Epithelial cell of alveolus of lung (primary cell): ENCODE measurements around the gene TMEM187. TPM values are rescaled to one million over a fixed set of nuclear protein-coding genes. Genes with fewer than 3 reads are reported as not detected.

Experiments used
- total RNA-seq: library from RNA; depleted of rRNA; stranded (reverse); fragments of >200 nt; gene quantifications from 2 replicates; pipeline ENCODE4 v1.2.1, GENCODE V29; 2015

The TMEM187 gene
- 6.5 and 6.6 TPM in 2 replicates for total RNA-seq

GRCh38 chrX:153972368-153973126, at the start of gene TMEM187:
TSS of gene TMEM187 (plus strand) at chrX:153972754. CDS start at chrX:153982063, 9,309 bp downstream.

GRCh38 chrX:153925739-153926551, 46.6 kb upstream of the TMEM187 start, which contains the start of gene ARHGAP4:
TSS of gene ARHGAP4 (minus strand) at chrX:153926264. CDS start at chrX:153926202, 62 bp downstream.

GRCh38 chrX:153934762-153935325, 37.7 kb upstream of the TMEM187 start, which contains the start of gene NAA10:
TSS of gene NAA10 (minus strand) at chrX:153935037. CDS start at chrX:153934904, 133 bp downstream.

GRCh38 chrX:153944140-153944799, 28.3 kb upstream of the TMEM187 start, which contains the start of gene RENBP:
TSS of gene RENBP (minus strand) at chrX:153944643. CDS start at chrX:153944610, 33 bp downstream.

GRCh38 chrX:153971450-153972367, 845 bp upstream of the TMEM187 start, which contains the start of gene HCFC1:
TSS of gene HCFC1 (minus strand) at chrX:153971818. CDS start at chrX:153970840, 978 bp downstream.

GRCh38 chrX:154019633-154020528, 47.3 kb downstream of the TMEM187 start, which contains the start of gene IRAK1:
TSS of gene IRAK1 (minus strand) at chrX:154019902. CDS start at chrX:154019812, 90 bp downstream.

Other genes with a start within 250 kb of the TMEM187 start
- 76.3 and 111 TPM in 2 replicates for gene BCAP31, start 248.4 kb upstream of the TMEM187 start, total RNA-seq
- 14.0 and 14.5 TPM in 2 replicates for gene ABCD1, start 247.9 kb upstream of the TMEM187 start, total RNA-seq
- 1.4 and 4.2 TPM in 2 replicates for gene PLXNB3, start 208.5 kb upstream of the TMEM187 start, total RNA-seq
- gene SRPK3, start 191.7 kb upstream of the TMEM187 start, total RNA-seq: 0.13 and 0.24 TPM in 2 replicates
- gene IDH3G, start 178.4 kb upstream of the TMEM187 start, total RNA-seq: 84.3 and 112 TPM in 2 replicates
- gene SSR4, start 178.1 kb upstream of the TMEM187 start, total RNA-seq: 302 and 438 TPM in 2 replicates
- gene PDZD4, start 142.2 kb upstream of the TMEM187 start, total RNA-seq: 0.39 and 0.48 TPM in 2 replicates
- 0.56 and 1.8 TPM in 2 replicates for gene L1CAM, start 86.6 kb upstream of the TMEM187 start, total RNA-seq
- not detected in 2 replicates for gene AVPR2, start 68.1 kb upstream of the TMEM187 start, total RNA-seq
- gene ARHGAP4, start 46.5 kb upstream of the TMEM187 start, total RNA-seq: 1.6 and 6.7 TPM in 2 replicates
- gene NAA10, start 37.7 kb upstream of the TMEM187 start, total RNA-seq: 81.6 and 104 TPM in 2 replicates
- gene RENBP, start 28.1 kb upstream of the TMEM187 start, total RNA-seq: 0.52 and 3.3 TPM in 2 replicates
- 35.6 and 45.3 TPM in 2 replicates for gene HCFC1, start 936 bp upstream of the TMEM187 start, total RNA-seq
- 57.1 and 89.2 TPM in 2 replicates for gene IRAK1, start 47.1 kb downstream of the TMEM187 start, total RNA-seq
- gene MECP2, start 125.0 kb downstream of the TMEM187 start, total RNA-seq: 21.2 and 24.4 TPM in 2 replicates
- gene OPN1LW, start 171.5 kb downstream of the TMEM187 start, total RNA-seq: not detected in 2 replicates
- gene OPN1MW, start 209.8 kb downstream of the TMEM187 start, total RNA-seq: not detected in 2 replicates
- gene OPN1MW2, start 247.0 kb downstream of the TMEM187 start, total RNA-seq: not detected in 2 replicates